A673 (cell line): Measurements from ENCODE around the gene MKNK2. TPM values are rescaled to one million over a fixed set of nuclear protein-coding genes. Genes with fewer than 3 reads are reported as not detected.

Experiments
- Bru-seq: library from RNA; stranded (reverse); fragments of 400-500 nt; gene quantifications from one replicate; lab custom pipeline; 2021; lab: Mats Ljungman, UMichigan
- BruChase-seq, 2 experiments: library from RNA; stranded (reverse); fragments of 400-500 nt; gene quantifications; one replicate each; lab custom pipeline; 2021; lab: Mats Ljungman, UMichigan
- BruUV-seq: library from RNA; stranded (reverse); fragments of 400-500 nt; replicated peaks from 2 replicates; lab custom pipeline; 2021; lab: Mats Ljungman, UMichigan
- CTCF ChIA-PET: fragments of 300-600 bp; sonication (Branson Sonifier 250); formaldehyde crosslinking; loops from one replicate; lab custom pipeline; 2022; ENCODE audit warnings: antibody characterized with exemption; lab: Charles Lee
- POLR2A ChIA-PET: fragments of 300-600 bp; sonication (Branson Sonifier 250); formaldehyde crosslinking; loops from one replicate; lab custom pipeline; 2022; ENCODE audit warnings: antibody characterized with exemption; ENCODE audit not compliant: low non-redundant PET; lab: Charles Lee
- DNase-seq: peaks from one replicate; pipeline ENCODE4 v3.0.0-alpha.2; 2015; ENCODE audit warnings: low spot score
- H3K27ac ChIP-seq: fragments of 200-600 bp; sonication (generic); 2 replicates; pipeline ENCODE4 v1.5.1; 2016; ENCODE audit warnings: mixed run types, low read depth, mild to moderate bottlenecking, mixed read lengths, antibody characterized with exemption, low read length; ENCODE audit not compliant: poor library complexity, severe bottlenecking
- H3K27me3 ChIP-seq: fragments of 200-600 bp; sonication (generic); replicated peaks from 2 replicates; pipeline ENCODE4 v1.6.1; 2017; ENCODE audit warnings: mixed run types, low read depth, mild to moderate bottlenecking, mixed read lengths, antibody characterized with exemption, low read length; ENCODE audit not compliant: insufficient read depth, poor library complexity
- H3K36me3 ChIP-seq: fragments of 200-600 bp; sonication (generic); 2 replicates; pipeline ENCODE4 v1.6.1; 2016; ENCODE audit warnings: mixed run types, mild to moderate bottlenecking, mixed read lengths, antibody characterized with exemption, low read length; ENCODE audit not compliant: insufficient read depth, poor library complexity, severe bottlenecking
- H3K4me1 ChIP-seq: fragments of 200-600 bp; sonication (generic); 2 replicates; pipeline ENCODE4 v1.6.1; 2017; ENCODE audit warnings: mixed run types, mild to moderate bottlenecking, mixed read lengths, antibody characterized with exemption, low read length; ENCODE audit not compliant: insufficient read depth, poor library complexity, severe bottlenecking
- H3K4me3 ChIP-seq: fragments of 200-600 bp; sonication (generic); 2 replicates; pipeline ENCODE4 v1.5.1; 2016; ENCODE audit warnings: low read depth, mixed run types, mild to moderate bottlenecking, mixed read lengths, low read length; ENCODE audit not compliant: poor library complexity, severe bottlenecking
- H3K9me3 ChIP-seq: fragments of 200-600 bp; sonication (generic); 2 replicates; pipeline ENCODE4 v1.6.1; 2016; ENCODE audit warnings: mixed run types, low read depth, mild to moderate bottlenecking, mixed read lengths, antibody characterized with exemption, low read length; ENCODE audit not compliant: poor library complexity, severe bottlenecking
- CTCF ChIP-seq: fragments of 300-800, 200-600 bp; sonication (generic); conservative IDR thresholded peaks from 2 replicates; pipeline ENCODE4 v1.5.1; 2017; ENCODE audit warnings: low read depth, mild to moderate bottlenecking, antibody characterized with exemption, low read length, moderate library complexity, mixed read lengths
- EZH2 ChIP-seq: fragments of 200-600 bp; sonication (generic); IDR thresholded peaks from 2 replicates; pipeline ENCODE4 v1.6.1; 2017; ENCODE audit warnings: borderline replicate concordance, low read depth, mild to moderate bottlenecking, mixed read lengths, antibody characterized with exemption, low read length; ENCODE audit not compliant: poor library complexity, severe bottlenecking
- intact Hi-C: fragments of 100-400 bp; cut with micrococcal nuclease; formaldehyde crosslinking; loops from one replicate; pipeline ENCODE4 v1.10.0; 2022; ENCODE audit not compliant: unreplicated experiment
- long read RNA-seq: library from polyadenylated mRNA; stranded (forward); transcript quantifications from one replicate; pipeline ENCODE4 v2.0.0, GENCODE V29; 2022
- total RNA-seq: library from RNA; stranded (reverse); gene quantifications from 2 replicates; pipeline ENCODE4 v1.2.3, GENCODE V29; 2021

The MKNK2 gene
- total RNA-seq (106 and 107 TPM in 2 replicates), Bru-seq, nascent RNA (percentile 56 among the genes with signal in this experiment), BruChase-seq, experiment 1, labeled RNA remaining after a 2-hour chase (percentile 76 among the genes with signal in this experiment), BruChase-seq, experiment 2, labeled RNA remaining after a 6-hour chase (percentile 83 among the genes with signal in this experiment)
- long read RNA-seq, transcript MKNK2-211 (4 exons, 875 nt): minor isoform, 9 of 240 reads
- long read RNA-seq, transcript MKNK2-202 (14 exons, 1,744 nt): major isoform, 28 of 240 reads
- long read RNA-seq, transcript MKNK2-201 (14 exons, 3,774 nt): minor isoform, 19 of 240 reads
- long read RNA-seq, partial matches to known transcripts: 23 of 240 reads
- long read RNA-seq, other reads (novel, unspliced or antisense): 160 of 240 reads

GRCh38 chr19:2050991-2051772, at the start of gene MKNK2:
Gene MKNK2, minus strand, starts transcription at chr19:2051244. Its CDS starts 393 bp downstream, at chr19:2050851.
- H3K4me3 ChIP-seq: peak within 1 kb of the TSS; percentile 98
- no peak for TF ChIP-seq EZH2
- TF ChIP-seq CTCF: peak; percentile 55
- ChIA-PET CTCF (interaction anchor here (0.6 kb wide), 1 partner anchor 100 kb away, joined by 5 read pairs; no protein-coding TSS in a partner anchor), POLR2A (interaction anchor here (0.7 kb wide), 1 partner anchor 9 kb away, joined by 3 read pairs; no protein-coding TSS in a partner anchor)
- intact Hi-C loops: no loop called here
- H3K9me3 ChIP-seq: no peaks in the 10 kb centered on the region
- BruUV-seq: no TSS peak
- no peaks in the 10 kb centered on the region for H3K36me3 ChIP-seq
- H3K27me3 ChIP-seq: no peaks in the 10 kb centered on the region
- H3K4me1 ChIP-seq: peaks cover 18% of the 10 kb centered on the region
- peak within 1 kb of the TSS; percentile 86 for H3K27ac ChIP-seq
- DNase-seq: peak; percentile 92

GRCh38 chr19:2100719-2101061, 49.6 kb upstream of the MKNK2 start:
- intact Hi-C loops: no loop called here
- H3K27ac ChIP-seq: no peak overlapping the region
- ChIA-PET POLR2A (no interaction called here), CTCF (no interaction called here)
- H3K4me3 ChIP-seq: no peak overlapping the region
- H3K4me1 ChIP-seq: peaks cover 8% of the 10 kb centered on the region
- DNase-seq: no peak
- H3K36me3 ChIP-seq: peaks cover 39% of the 10 kb centered on the region
- TF ChIP-seq EZH2: no peak
- TF ChIP-seq CTCF: no peak
- no peaks in the 10 kb centered on the region for H3K27me3 ChIP-seq
- H3K9me3 ChIP-seq: peaks cover 5% of the 10 kb centered on the region
- no TSS peak for BruUV-seq

- POLR2A ChIA-PET: no interaction called here
- no peak for DNase-seq
- no peak overlapping the region for H3K4me3 ChIP-seq
- H3K27ac ChIP-seq: no peak overlapping the region
- no TSS peak for BruUV-seq
- peaks cover 8% of the 10 kb centered on the region for H3K4me1 ChIP-seq
- no peaks in the 10 kb centered on the region for H3K27me3 ChIP-seq
- TF ChIP-seq CTCF (no peak), EZH2 (no peak)
- no peaks in the 10 kb centered on the region for H3K9me3 ChIP-seq
- CTCF ChIA-PET: no interaction called here
- intact Hi-C loops: no loop called here
- H3K36me3 ChIP-seq: peaks cover 36% of the 10 kb centered on the region
Measured at GRCh38 chr19:2099937-2100718, 49.1 kb upstream of the MKNK2 start.
